ENCODE data around the gene RPE. TPM values are rescaled to one million over a fixed set of nuclear protein-coding genes. Genes with fewer than 3 reads are reported as not detected.

The RPE gene
- total and polyA plus RNA-seq, 10 of the 15 experiments (the other 5 are each of a cell fraction or from before 2014, with no cell fraction given) = 41.5 to 75.3 (median 46.8) TPM

- SMC1A ChIA-PET (ENCODE audit: uncharacterized antibody, unreplicated experiment) = interaction anchor here (1.0 kb wide), 1 partner anchor 16 kb away, joined by 3 read pairs; no protein-coding TSS in a partner anchor
- Histone ChIP-seq H3K79me2 (ENCODE audit: control insufficient read depth, insufficient read depth, low read length) (peaks cover 92% of the 10 kb centered on the region), H4K20me1 (ENCODE audit: control insufficient read depth, insufficient read depth) (no peaks in the 10 kb centered on the region; the same call in 1 of the 2 replicates), H3K36me3 (ENCODE audit: control insufficient read depth in 2 of 2, insufficient read depth in 2 of 2, low read length in 1 of 2) (peaks cover 0 to 24% of the 10 kb centered on the region in 2 experiments; a peak in 1 of 4 replicates), H2AFZ (ENCODE audit: control insufficient read depth, low read depth, low read length) (no peak overlapping the region), H3K9ac (ENCODE audit: control insufficient read depth, insufficient read depth, low read length) (no peak overlapping the region), H3K4me1 (ENCODE audit: control insufficient read depth, insufficient read depth, low read length) (peaks cover 4% of the 10 kb centered on the region; the same call in 1 of the 2 replicates), H3K27ac (ENCODE audit: control insufficient read depth, insufficient read depth) (no peak overlapping the region), H3K4me3 (0 out of 2 replicates have a peak overlapping the region, but pooled peaks have one; percentile 8), H3K4me2 (ENCODE audit: control insufficient read depth, insufficient read depth) (peak overlapping the region; percentile 50), H3K27me3 (replicated peaks in 1 of 2; ENCODE audit: control insufficient read depth in 2 of 2, insufficient read depth in 2 of 2, low read length in 1 of 2) (no peaks in the 10 kb centered on the region), H3K9me3 (replicated peaks; ENCODE audit: control insufficient read depth, insufficient read depth, low read length) (no peaks in the 10 kb centered on the region)
- FAIRE-seq (no peak), ATAC-seq (peak; percentile 18; the same call in 2 of the 3 replicates), DNase-seq (ENCODE audit: low read depth, low spot score) (no peak)
- RAD21 ChIA-PET (ENCODE audit: unreplicated experiment) = interaction anchor here (0.6 to 0.8 kb wide), 2 partner anchors 30 to 47 kb away, joined by 4 read pairs; no protein-coding TSS in a partner anchor
- CTCF ChIA-PET = interaction anchor here (0.9 kb wide), 1 partner anchor 30 kb away, joined by 3 read pairs; no protein-coding TSS in a partner anchor
- intact Hi-C loops (cut with micrococcal nuclease; ENCODE audit: unreplicated experiment) (loop anchor here (10.0 kb wide), 1 partner anchor 467 kb away; the partner anchor contains the start of gene LANCL1), in situ Hi-C loops (cut with MboI) (loop anchor here (10.0 kb wide), 1 partner anchor 157 kb away; no protein-coding TSS in a partner anchor)
- WGBS (ENCODE audit: insufficient coverage, insufficient replicate concordance, low lambda C conversion rate, missing lambda C conversion rate) = 49% methylated on average over 2 of the region's 2 CpGs
- BruUV-seq (replicated peaks) = no TSS peak
- POLR2A ChIA-PET = no interaction called here
- peak; percentile 55; the same call in 1 of the 2 replicates for TF ChIP-seq SPI1 (IDR thresholded peaks at IDR 0.05; ENCODE audit: borderline replicate concordance, insufficient read depth, low read depth, low read length)
- no peak for TF ChIP-seq REST (IDR thresholded peaks at IDR 0.05; ENCODE audit: low read depth, low read length)
- TF ChIP-seq PKNOX1 (IDR thresholded peaks at IDR 0.05) = peak; percentile 83
Measured at GRCh38 chr2:210007895-210008294, 5.5 kb downstream of the RPE start.

All from GM12878 (cell line).